Stimulated activated naive CD8-positive, alpha-beta T cell treated with anti-CD3 and anti-CD28 coated beads, Interleukin-15, Interleukin-2, amounts not matched to agents 100 ng/mL and 50 ng/mL, for 24 hours (primary cell): ENCODE results near the gene TM7SF3.

Experiments
- H3K27ac Mint-ChIP-seq: one replicate; pipeline ENCODE4 v1.8.0; 2021; ENCODE audit warnings: mild to moderate bottlenecking, mixed read lengths
- H3K27me3 Mint-ChIP-seq: one replicate; pipeline ENCODE4 v1.8.0; 2021; ENCODE audit warnings: mixed read lengths
- H3K36me3 Mint-ChIP-seq: one replicate; pipeline ENCODE4 v1.8.0; 2021; ENCODE audit warnings: low read depth, mixed read lengths
- H3K4me1 Mint-ChIP-seq: one replicate; pipeline ENCODE4 v1.8.0; 2021; ENCODE audit warnings: low read depth, mixed read lengths
- H3K4me3 Mint-ChIP-seq: one replicate; pipeline ENCODE4 v1.8.0; 2021; ENCODE audit warnings: mild to moderate bottlenecking, mixed read lengths
- H3K9me3 Mint-ChIP-seq: one replicate; pipeline ENCODE4 v1.8.0; 2021; ENCODE audit warnings: mixed read lengths

TM7SF3 gene

GRCh38 chr12:27003421-27004381 lies 10.5 kb downstream of the TM7SF3 start:
- Mint-ChIP-seq H3K27ac (no peak overlapping the region), H3K27me3 (no peaks in the 10 kb centered on the region), H3K36me3 (peaks cover 25% of the 10 kb centered on the region), H3K4me1 (peaks cover 12% of the 10 kb centered on the region), H3K9me3 (no peaks in the 10 kb centered on the region), H3K4me3 (no peak overlapping the region)

DNA sequence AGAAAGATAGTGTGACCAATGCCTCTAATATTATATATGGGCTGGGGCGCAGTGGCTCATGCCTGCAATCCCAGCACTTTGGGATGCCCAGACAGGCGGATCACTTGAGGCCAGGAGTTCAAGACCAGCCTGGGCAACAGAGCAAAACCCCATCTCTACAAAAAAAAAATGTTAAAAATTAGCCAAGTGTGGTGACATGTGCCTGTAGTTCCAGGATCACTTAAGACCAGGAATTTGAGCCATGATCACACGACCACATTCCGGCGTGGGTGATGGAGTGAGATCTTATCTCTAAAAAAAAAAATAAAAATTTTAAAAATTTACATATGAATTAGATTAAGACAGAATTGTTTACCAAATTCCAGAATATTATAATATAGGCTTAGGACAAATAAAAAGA lies 12.0 kb downstream of the TM7SF3 start:
- no peaks in the 10 kb centered on the region for H3K27me3 Mint-ChIP-seq
- no peak overlapping the region for H3K27ac Mint-ChIP-seq
- H3K4me3 Mint-ChIP-seq = no peak overlapping the region
- peaks cover 36% of the 10 kb centered on the region for H3K36me3 Mint-ChIP-seq
- no peaks in the 10 kb centered on the region for H3K9me3 Mint-ChIP-seq
- peaks cover 13% of the 10 kb centered on the region for H3K4me1 Mint-ChIP-seq

DNA sequence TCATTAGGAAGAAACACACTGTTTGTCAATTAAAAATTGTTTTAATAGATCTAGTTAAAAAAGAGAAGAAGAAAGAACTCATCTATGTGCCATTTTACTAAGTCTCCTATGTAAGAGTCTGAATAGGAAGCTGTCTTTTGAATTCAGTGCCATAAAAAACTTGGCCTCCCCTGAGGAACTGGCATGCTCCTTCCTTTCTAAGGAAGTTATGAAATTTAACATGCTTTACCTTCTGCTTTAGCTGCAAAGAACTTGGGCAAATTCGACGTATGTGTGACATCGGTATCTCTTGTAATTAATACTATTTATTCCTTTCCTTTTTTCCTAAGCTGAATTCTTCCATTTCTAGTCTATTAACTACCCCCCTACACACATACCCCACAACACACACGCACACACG lies 12.5 kb downstream of the TM7SF3 start:
- no peak overlapping the region for H3K4me3 Mint-ChIP-seq
- no peaks in the 10 kb centered on the region for H3K9me3 Mint-ChIP-seq
- H3K36me3 Mint-ChIP-seq = peaks cover 36% of the 10 kb centered on the region
- H3K27ac Mint-ChIP-seq = no peak overlapping the region
- H3K4me1 Mint-ChIP-seq = peaks cover 13% of the 10 kb centered on the region
- H3K27me3 Mint-ChIP-seq = no peaks in the 10 kb centered on the region

- Mint-ChIP-seq H3K36me3 (peaks cover 36% of the 10 kb centered on the region), H3K9me3 (no peaks in the 10 kb centered on the region), H3K27ac (no peak overlapping the region)
Observed at GRCh38 chr12:27000961-27001360, 13.2 kb downstream of the TM7SF3 start.

DNA sequence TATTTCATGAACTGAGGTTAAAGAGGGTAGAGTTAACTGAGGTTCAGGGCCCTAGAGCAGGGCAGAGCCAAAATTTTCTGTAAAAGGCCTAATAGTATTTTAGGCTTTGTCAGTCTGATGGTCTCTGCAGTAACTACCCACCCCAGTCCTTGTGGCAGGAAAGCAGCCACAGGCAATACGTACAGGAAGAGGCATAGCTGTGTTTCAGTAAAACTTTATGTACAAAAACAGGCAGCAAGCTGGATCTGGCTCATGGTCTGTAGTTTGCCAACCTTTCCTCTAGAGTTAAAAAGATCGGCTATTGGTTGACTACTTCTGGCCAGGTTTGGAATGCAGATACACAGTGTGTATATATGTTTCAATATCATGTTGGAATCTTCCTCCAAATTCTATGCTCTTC lies 17.2 kb downstream of the TM7SF3 start:
- no peak overlapping the region for H3K4me3 Mint-ChIP-seq
- H3K4me1 Mint-ChIP-seq = peaks cover 13% of the 10 kb centered on the region
- no peaks in the 10 kb centered on the region for H3K9me3 Mint-ChIP-seq
- no peaks in the 10 kb centered on the region for H3K27me3 Mint-ChIP-seq
- H3K27ac Mint-ChIP-seq = no peak overlapping the region
- H3K36me3 Mint-ChIP-seq = peaks cover 48% of the 10 kb centered on the region

More at GRCh38 chr12:27000961-27001360, 13.2 kb downstream of the TM7SF3 start:
- Mint-ChIP-seq H3K4me1 (peaks cover 13% of the 10 kb centered on the region), H3K4me3 (no peak overlapping the region), H3K27me3 (no peaks in the 10 kb centered on the region)

DNA sequence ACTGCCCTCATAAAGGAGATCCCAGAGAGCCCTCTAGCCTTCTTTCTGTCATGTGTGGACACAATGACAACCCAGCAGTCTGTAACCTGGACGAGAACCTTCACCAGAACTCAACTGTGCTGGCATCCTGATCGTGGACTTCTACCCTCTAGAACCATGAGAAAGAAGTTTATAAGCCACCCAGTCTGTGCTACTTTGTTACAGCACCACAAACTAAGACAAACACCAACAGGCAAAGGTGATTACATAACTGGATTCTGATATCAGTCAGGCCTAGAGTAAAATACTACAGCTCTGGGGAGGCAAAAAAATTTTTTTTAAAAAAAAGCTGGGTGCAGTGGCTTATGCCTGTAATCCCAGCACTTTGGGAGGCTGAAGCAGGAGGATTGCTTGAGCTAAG lies 18.5 kb downstream of the TM7SF3 start:
- Mint-ChIP-seq H3K27ac (no peak overlapping the region), H3K4me3 (no peak overlapping the region), H3K9me3 (no peaks in the 10 kb centered on the region), H3K36me3 (peaks cover 40% of the 10 kb centered on the region), H3K4me1 (peaks cover 9% of the 10 kb centered on the region), H3K27me3 (no peaks in the 10 kb centered on the region)

GRCh38 chr12:26994109-26994508 lies 20.1 kb downstream of the TM7SF3 start:
- H3K27me3 Mint-ChIP-seq = no peaks in the 10 kb centered on the region
- H3K9me3 Mint-ChIP-seq = no peaks in the 10 kb centered on the region
- H3K27ac Mint-ChIP-seq = no peak overlapping the region
- H3K4me1 Mint-ChIP-seq = peaks cover 7% of the 10 kb centered on the region
- H3K4me3 Mint-ChIP-seq = no peak overlapping the region
- peaks cover 42% of the 10 kb centered on the region for H3K36me3 Mint-ChIP-seq

DNA sequence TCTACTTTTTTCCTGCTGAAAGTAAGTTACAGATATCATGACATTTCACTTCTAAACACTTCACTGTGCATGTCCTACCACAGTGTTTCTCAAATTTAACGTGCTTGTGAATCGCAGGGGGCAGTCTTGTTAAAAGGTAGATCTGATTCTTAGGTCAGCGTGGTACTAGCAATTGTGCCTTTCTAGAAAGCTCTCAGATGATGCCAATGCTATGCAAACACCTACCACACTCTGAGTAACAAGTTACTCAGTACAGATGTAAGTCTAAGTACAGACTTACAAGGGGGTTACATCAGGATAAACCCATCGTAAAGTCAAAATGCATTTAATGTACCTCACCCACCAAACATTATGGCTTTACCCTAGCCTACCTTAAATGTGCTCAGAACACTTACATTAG lies 22.4 kb downstream of the TM7SF3 start:
- peaks cover 44% of the 10 kb centered on the region for H3K36me3 Mint-ChIP-seq
- H3K4me1 Mint-ChIP-seq = no peaks in the 10 kb centered on the region
- H3K9me3 Mint-ChIP-seq = no peaks in the 10 kb centered on the region
- H3K27me3 Mint-ChIP-seq = no peaks in the 10 kb centered on the region
- H3K4me3 Mint-ChIP-seq = no peak overlapping the region
- no peak overlapping the region for H3K27ac Mint-ChIP-seq

- Mint-ChIP-seq H3K4me1 (no peaks in the 10 kb centered on the region), H3K4me3 (no peak overlapping the region), H3K27ac (no peak overlapping the region), H3K27me3 (no peaks in the 10 kb centered on the region), H3K36me3 (peaks cover 47% of the 10 kb centered on the region), H3K9me3 (no peaks in the 10 kb centered on the region)
Observed at GRCh38 chr12:26989873-26990272, 24.3 kb downstream of the TM7SF3 start.

GRCh38 chr12:26988703-26989102 lies 25.5 kb downstream of the TM7SF3 start:
- Mint-ChIP-seq H3K27ac (no peak overlapping the region), H3K27me3 (no peaks in the 10 kb centered on the region), H3K36me3 (peaks cover 52% of the 10 kb centered on the region), H3K4me3 (no peak overlapping the region), H3K4me1 (no peaks in the 10 kb centered on the region), H3K9me3 (no peaks in the 10 kb centered on the region)

- no peaks in the 10 kb centered on the region for H3K4me1 Mint-ChIP-seq
- H3K36me3 Mint-ChIP-seq = peaks cover 52% of the 10 kb centered on the region
- no peak overlapping the region for H3K4me3 Mint-ChIP-seq
- no peaks in the 10 kb centered on the region for H3K27me3 Mint-ChIP-seq
- no peak overlapping the region for H3K27ac Mint-ChIP-seq
- no peaks in the 10 kb centered on the region for H3K9me3 Mint-ChIP-seq
Observed at GRCh38 chr12:26987634-26988424, 26.4 kb downstream of the TM7SF3 start.

- Mint-ChIP-seq H3K4me1 (no peaks in the 10 kb centered on the region), H3K4me3 (no peak overlapping the region), H3K27ac (no peak overlapping the region), H3K36me3 (peaks cover 54% of the 10 kb centered on the region), H3K27me3 (no peaks in the 10 kb centered on the region), H3K9me3 (no peaks in the 10 kb centered on the region)
Observed at GRCh38 chr12:26982866-26983265, 31.3 kb downstream of the TM7SF3 start.

GRCh38 chr12:26979733-26980132 lies 34.5 kb downstream of the TM7SF3 start:
- H3K9me3 Mint-ChIP-seq = no peaks in the 10 kb centered on the region
- H3K4me1 Mint-ChIP-seq = no peaks in the 10 kb centered on the region
- no peak overlapping the region for H3K27ac Mint-ChIP-seq
- H3K36me3 Mint-ChIP-seq = peaks cover 52% of the 10 kb centered on the region
- H3K27me3 Mint-ChIP-seq = no peaks in the 10 kb centered on the region
- H3K4me3 Mint-ChIP-seq = no peak overlapping the region

DNA sequence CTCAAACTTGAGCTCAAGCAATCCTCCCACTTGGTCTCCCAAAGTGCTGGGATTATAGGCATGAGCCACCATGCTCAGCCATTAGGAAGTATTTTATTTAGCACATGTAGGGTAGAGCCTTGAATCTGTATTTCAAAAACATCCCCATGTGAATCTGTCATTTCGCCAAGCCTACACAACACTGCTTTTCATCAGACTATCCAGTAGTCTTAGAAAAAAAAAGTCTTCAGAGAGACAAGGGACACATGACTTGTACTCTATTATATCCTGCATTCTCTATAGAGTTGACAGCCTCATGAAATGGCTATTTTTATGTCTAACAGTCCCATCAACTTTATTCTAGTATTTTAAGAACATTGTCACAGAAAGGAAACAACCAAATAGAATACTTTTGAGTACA lies 35.4 kb downstream of the TM7SF3 start:
- Mint-ChIP-seq H3K4me3 (no peak overlapping the region), H3K27me3 (no peaks in the 10 kb centered on the region), H3K36me3 (peaks cover 55% of the 10 kb centered on the region), H3K9me3 (no peaks in the 10 kb centered on the region), H3K4me1 (no peaks in the 10 kb centered on the region), H3K27ac (no peak overlapping the region)

DNA sequence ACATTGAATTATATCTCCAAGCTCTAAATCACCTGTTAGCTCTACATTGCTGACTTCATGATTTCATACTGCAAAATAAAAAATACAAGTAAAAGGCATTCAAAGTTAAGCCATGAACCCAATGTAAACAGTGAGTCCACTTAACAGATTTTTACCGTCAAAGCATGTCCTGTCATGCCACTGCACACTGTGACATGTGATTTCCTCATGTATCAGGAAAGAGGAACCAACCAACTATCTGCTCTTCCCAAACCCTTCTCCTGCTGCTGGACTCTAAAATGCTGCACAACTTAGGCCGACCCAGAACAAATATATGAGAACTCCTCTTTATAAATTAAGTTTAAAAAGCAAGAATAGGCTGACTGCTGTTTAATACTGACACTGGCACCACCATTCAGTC lies 37.5 kb downstream of the TM7SF3 start:
- no peak overlapping the region for H3K27ac Mint-ChIP-seq
- H3K4me3 Mint-ChIP-seq = no peak overlapping the region
- no peaks in the 10 kb centered on the region for H3K9me3 Mint-ChIP-seq
- H3K36me3 Mint-ChIP-seq = peaks cover 45% of the 10 kb centered on the region
- peaks cover 6% of the 10 kb centered on the region for H3K4me1 Mint-ChIP-seq
- no peaks in the 10 kb centered on the region for H3K27me3 Mint-ChIP-seq
